Measurements from ENCODE around the gene PTPRE.

- no peak for TF ChIP-seq ZFP30 (CRISPR knock-in tag; IDR thresholded peaks at IDR 0.05)
- no peak for TF ChIP-seq ISL1 (CRISPR knock-in tag; IDR thresholded peaks at IDR 0.05)
- TF ChIP-seq PATZ1 (CRISPR knock-in tag; IDR thresholded peaks at IDR 0.05; ENCODE audit: borderline replicate concordance): no peak
- TF ChIP-seq GLIS3 (CRISPR knock-in tag; IDR thresholded peaks at IDR 0.05): no peak
- no peak for TF ChIP-seq POU6F1 (CRISPR knock-in tag; IDR thresholded peaks at IDR 0.05; ENCODE audit: borderline replicate concordance, low read depth)
- TF ChIP-seq ZFP3 (CRISPR knock-in tag; IDR thresholded peaks at IDR 0.05): no peak
- no peak for TF ChIP-seq TCF4 (CRISPR knock-in tag; IDR thresholded peaks at IDR 0.05; ENCODE audit: borderline replicate concordance)
- TF ChIP-seq RARB (CRISPR knock-in tag; IDR thresholded peaks at IDR 0.05): no peak
- no peak for TF ChIP-seq ARNTL (CRISPR knock-in tag; IDR thresholded peaks at IDR 0.05; ENCODE audit: borderline replicate concordance, low read depth)
- no peak for TF ChIP-seq ZC3H10 (CRISPR knock-in tag; IDR thresholded peaks at IDR 0.05)
- no peak for TF ChIP-seq TSHZ2 (CRISPR knock-in tag; IDR thresholded peaks at IDR 0.05)
- TF ChIP-seq PPARA (CRISPR knock-in tag; IDR thresholded peaks at IDR 0.05; ENCODE audit: borderline replicate concordance): no peak
- no peak for TF ChIP-seq CREB5 (CRISPR knock-in tag; IDR thresholded peaks at IDR 0.05; ENCODE audit: low read depth)
Observed at GRCh38 chr10:128124813-128125403, 218.0 kb downstream of the PTPRE start.

Data from SK-N-SH treated with all-trans-retinoic acid at 6 μM for 48 hours (cell line).